HT-29 (cell line): Measurements from ENCODE around the gene LINC00237. TPM values are rescaled to one million over a fixed set of nuclear protein-coding genes. Genes with fewer than 3 reads are reported as not detected.

ENCODE experiments used
- DNase-seq: peaks from one replicate; pipeline ENCODE4 v3.0.0-alpha.2; 2015; ENCODE audit warnings: low spot score
- total RNA-seq: library from RNA; depleted of rRNA; stranded (reverse); fragments of >200 nt; shearing (Covaris generic); gene quantifications from 2 replicates; pipeline ENCODE4 v1.2.3, GENCODE V29; 2014; rRNA removed

The LINC00237 gene
- not detected in 2 replicates for total RNA-seq

- DNase-seq: no peak
These were observed at the start of gene LINC00237 for GRCh38 chr20:21106171-21107017. Gene LINC00237, minus strand, starts transcription at chr20:21106358.

- DNase-seq: no peak
These were observed 49.1 kb upstream of the LINC00237 start for GRCh38 chr20:21155268-21155667.

DNA sequence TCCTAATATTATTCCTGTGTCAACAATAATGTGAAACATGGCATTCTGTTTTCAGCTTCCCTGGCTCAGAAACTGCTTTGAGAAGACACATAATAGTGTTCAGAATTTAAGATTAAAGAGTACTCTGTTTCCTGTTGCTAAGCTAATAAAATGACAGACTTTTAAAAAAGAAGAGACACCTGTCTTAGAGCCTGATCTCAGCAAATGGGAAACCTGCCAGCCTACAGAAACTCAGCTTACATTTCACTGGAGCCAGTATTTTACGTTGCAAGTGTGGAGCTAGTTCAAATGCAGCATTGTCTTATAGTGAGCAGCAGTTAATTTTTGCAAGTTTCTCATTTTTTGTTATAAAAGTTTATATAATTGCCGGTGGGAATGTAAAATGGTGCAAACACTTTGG is 48.5 kb upstream of the LINC00237 start:
- no peak for DNase-seq

- DNase-seq: no peak
These were observed 45.6 kb upstream of the LINC00237 start for GRCh38 chr20:21151791-21152190.

DNA sequence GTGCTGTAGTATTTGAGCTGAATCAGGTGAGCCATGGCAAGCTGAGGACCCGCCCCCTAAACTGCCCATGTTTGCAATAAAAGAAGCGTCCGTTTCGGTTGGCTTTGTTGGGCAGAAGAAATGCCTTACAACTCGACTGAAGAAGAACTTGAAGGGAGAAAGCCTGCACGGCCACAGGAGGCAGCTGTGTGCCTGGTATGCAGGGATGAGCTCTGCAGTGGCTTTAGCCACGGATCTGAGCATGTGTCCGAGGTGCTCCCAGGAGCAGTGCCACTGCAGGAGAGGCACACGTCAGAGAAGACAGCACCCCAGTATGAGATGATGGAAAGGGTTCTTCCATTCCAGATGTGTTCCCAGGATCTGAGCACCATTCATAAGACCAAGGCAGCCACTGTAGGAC is 43.2 kb upstream of the LINC00237 start:
- DNase-seq: no peak

- no peak for DNase-seq
These were observed 41.4 kb upstream of the LINC00237 start for GRCh38 chr20:21147593-21147992.

DNA sequence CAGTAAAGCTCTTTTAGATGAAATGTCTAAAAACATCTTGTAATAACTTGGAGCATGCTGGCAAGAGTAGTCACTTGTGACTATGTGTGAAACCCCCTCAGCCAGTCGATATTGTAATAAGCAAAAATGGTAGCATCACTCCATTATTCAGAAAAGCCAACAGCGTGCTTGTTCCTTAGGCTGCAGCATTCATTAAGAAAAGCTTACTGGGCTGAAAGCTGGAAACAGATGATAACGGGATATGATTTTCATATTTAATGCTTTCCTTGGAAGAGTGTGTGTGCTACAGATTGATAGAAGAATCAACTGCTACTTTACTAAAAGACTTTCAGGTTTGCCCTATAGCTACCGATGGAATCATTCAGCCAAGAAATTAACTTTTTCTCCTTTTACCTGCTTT is 40.1 kb upstream of the LINC00237 start:
- DNase-seq: no peak

GRCh38 chr20:21145424-21145823 is 39.3 kb upstream of the LINC00237 start:
- DNase-seq: no peak

- no peak for DNase-seq
These were observed 37.2 kb upstream of the LINC00237 start for GRCh38 chr20:21143194-21143890.

DNA sequence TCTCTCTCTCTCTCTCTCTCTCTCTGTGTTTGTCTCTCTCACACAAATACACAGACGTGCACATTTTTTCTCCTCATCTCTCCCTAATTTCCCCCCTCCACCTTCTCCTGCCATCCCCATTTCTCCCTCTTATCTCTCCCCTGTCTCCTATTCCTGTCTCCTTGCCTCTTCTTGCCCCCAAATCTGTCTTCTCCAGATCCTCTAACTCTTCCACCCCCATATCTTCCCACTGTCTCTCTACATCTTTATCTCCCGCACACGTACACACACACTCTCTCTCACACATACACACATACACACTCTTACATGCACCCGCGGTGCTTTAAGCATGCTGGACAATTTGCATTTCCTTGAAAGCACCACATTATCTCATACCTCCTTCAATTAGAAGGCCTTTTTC is 35.7 kb upstream of the LINC00237 start:
- DNase-seq: no peak

DNA sequence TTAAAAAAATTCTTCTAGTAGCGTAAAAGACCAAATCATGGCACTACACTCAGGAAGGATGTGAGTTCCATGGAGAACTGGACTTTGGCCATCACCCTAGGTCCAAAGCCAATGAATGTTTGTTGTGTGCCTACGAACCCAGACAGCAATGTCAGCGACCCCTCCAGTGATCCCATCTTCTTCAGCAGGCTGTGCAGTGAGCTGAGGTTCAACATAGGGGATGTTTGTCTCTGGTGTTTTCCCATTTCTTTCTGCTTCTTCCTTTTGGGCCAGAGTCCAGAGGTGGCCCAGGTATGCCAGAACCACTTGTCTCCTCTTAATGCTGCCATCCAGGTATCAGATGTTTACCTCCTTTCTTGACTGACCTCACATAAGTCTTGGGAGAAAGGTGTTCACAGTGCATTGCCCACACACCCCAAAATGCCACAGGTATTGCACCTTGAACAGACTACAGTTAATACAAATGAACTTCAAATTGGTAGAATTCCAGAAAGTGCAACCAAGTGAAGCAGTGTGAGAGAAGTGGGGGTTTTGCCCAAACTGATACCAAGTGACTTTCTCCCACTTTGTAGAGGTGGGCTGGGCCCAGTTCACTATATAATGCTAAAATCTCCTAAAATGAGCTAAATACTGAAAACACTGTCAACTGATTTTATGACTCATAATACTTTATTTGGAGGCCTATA is 33.9 kb upstream of the LINC00237 start:
- no peak for DNase-seq

DNA sequence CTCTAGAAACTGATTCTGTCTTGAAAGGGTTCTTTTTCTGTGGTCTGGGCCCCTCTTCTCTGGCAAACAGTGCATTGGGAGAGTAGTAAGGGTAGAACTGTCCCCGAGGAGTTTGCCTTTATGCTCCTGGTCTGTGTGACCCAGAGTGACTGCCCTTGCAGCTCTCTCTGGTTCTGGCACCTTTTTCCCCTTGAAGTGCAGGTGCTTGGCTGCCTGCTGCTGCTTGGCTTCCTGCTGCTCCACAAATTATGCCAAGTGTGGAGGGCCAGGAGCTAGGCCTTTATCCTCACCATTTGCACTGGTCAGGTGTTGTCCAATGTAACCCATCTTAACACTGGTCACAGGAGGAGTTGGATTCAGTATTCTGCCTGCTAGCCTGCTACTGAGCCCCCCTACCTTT is 30.9 kb upstream of the LINC00237 start:
- no peak for DNase-seq

DNA sequence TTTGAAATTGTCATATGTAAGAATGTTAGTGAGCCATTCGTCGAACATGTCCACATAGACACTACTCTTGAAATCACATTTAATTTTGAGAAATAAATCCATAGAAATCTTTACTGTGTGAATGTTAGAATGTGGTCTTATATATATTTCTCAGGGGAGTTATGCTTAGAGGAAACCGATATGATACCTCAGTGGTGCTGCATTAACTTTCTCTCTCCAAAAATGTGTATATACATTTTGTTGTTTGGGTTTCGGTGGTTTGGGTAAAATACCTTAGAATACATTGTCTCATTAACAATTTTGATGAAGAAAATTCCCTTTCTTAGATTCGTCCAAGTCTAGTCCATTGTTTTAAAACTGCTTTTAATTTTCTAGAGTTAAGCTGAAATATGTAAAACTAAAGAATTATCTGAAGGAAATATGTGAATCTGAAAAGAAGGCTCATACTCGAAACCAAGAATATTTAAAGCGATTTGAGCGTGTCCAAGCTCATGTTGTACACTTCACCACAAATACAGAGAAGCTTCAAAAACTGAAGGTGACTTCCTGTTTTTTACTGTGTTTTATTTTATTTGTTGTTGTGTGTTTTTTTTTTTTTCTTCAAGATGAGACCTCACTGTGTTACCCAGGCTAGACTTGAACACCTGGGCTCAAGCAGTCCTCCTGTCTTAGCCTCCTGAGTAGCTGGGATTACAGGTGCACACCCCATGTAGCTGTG is 30.0 kb upstream of the LINC00237 start:
- DNase-seq: no peak

DNA sequence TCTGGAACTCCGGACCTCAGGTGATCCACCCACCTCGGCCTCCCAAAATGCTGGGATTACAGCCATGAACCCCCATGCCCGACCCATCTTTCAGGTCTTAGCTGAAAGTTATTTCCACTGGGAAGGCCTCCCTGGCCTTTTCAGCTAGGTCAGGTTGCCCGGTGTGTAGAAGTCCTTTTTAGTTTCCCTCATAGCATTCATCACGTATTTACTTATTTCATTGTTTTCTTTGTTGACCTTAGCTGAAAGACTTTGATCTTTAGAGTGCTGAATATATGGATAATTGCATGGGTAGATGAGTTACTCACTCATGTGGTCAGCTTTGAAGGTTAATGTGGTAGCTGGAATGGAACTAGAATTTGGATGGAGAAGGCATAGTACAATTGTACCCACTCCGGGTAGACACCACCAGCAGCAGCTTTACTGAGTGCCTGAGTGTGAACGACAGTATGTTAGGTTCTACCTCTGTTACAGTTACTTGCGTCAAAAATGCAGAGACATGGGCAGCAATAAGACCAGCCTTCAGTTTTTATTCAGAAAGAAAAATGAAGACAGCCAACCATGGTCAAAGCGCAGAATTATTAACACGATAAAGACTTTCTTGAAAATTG is 28.8 kb upstream of the LINC00237 start:
- no peak for DNase-seq

GRCh38 chr20:21133917-21134622 is 27.9 kb upstream of the LINC00237 start:
- no peak for DNase-seq

- no peak for DNase-seq
These were observed 27.2 kb upstream of the LINC00237 start for GRCh38 chr20:21133404-21133803.

GRCh38 chr20:21129861-21130260 is 23.7 kb upstream of the LINC00237 start:
- no peak for DNase-seq

- DNase-seq: no peak
These were observed 21.2 kb upstream of the LINC00237 start for GRCh38 chr20:21127201-21127981.

DNA sequence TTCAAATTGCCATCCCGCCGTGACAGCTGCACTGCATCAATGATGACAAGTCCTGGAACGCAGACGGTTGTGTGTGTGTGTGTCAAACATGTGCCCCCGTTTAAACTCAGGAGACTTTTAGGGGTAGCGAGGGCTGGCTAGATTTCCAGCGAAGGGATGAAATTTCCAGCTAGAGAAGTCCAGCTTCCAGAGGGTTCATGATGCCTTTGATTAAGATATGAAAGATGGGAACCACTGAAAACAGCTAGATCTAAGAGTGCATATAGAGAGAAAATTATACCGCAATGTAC is 20.4 kb upstream of the LINC00237 start:
- peak; percentile 35 for DNase-seq
